Measurements from ENCODE around the gene HSPD1. TPM values are rescaled to one million over a fixed set of nuclear protein-coding genes. Genes with fewer than 3 reads are reported as not detected.

HSPD1 gene
- total RNA-seq, 1 experiment from 2014 or later: 995 TPM

- DNase-seq (ENCODE audit: low spot score): no peak
- Mint-ChIP-seq H3K36me3 (peaks cover 84% of the 10 kb centered on the region), H3K27ac (peak overlapping the region; percentile 42; the same call in 1 of the 2 replicates), H3K4me3 (no peak overlapping the region), H3K4me1 (no peaks in the 10 kb centered on the region), H3K9me3 (peaks cover 10% of the 10 kb centered on the region; the same call in 1 of the 2 replicates), H3K27me3 (ENCODE audit: low read depth) (no peaks in the 10 kb centered on the region)
- ATAC-seq: no peak
- POLR2A ChIA-PET: interaction anchor here (1.2 kb wide), 1 partner anchor 13 kb away, joined by 3 read pairs; the partner anchor contains the start of gene HSPE1
- CTCF ChIA-PET: no interaction called here
- TF ChIP-seq NR1H2 (CRISPR knock-in tag; IDR thresholded peaks at IDR 0.05) (no peak), TP53 (CRISPR knock-in tag; IDR thresholded peaks at IDR 0.05) (no peak), TCF7 (CRISPR knock-in tag; IDR thresholded peaks at IDR 0.05; ENCODE audit: low read depth) (no peak), ZNF532 (CRISPR knock-in tag; IDR thresholded peaks at IDR 0.05; ENCODE audit: borderline replicate concordance) (no peak), ETV6 (CRISPR knock-in tag; IDR thresholded peaks at IDR 0.05) (no peak), NFATC4 (CRISPR knock-in tag; IDR thresholded peaks at IDR 0.05) (no peak)
Observed at GRCh38 chr2:197487385-197487784, 12.3 kb downstream of the HSPD1 start.

- ChIA-PET POLR2A (no interaction called here), CTCF (no interaction called here)
- no peaks in the 10 kb centered on the region for H3K27me3 Mint-ChIP-seq (ENCODE audit: low read depth)
- no peaks in the 10 kb centered on the region for H3K4me1 Mint-ChIP-seq
- H3K9me3 Mint-ChIP-seq: peaks cover 10% of the 10 kb centered on the region; the same call in 1 of the 2 replicates
- DNase-seq (ENCODE audit: low spot score) (no peak), ATAC-seq (no peak)
- H3K36me3 Mint-ChIP-seq: peaks cover 74% of the 10 kb centered on the region
- peak overlapping the region; percentile 76 for H3K27ac Mint-ChIP-seq
- H3K4me3 Mint-ChIP-seq: no peak overlapping the region
- no peak for TF ChIP-seq E2F1 (CRISPR knock-in tag; IDR thresholded peaks at IDR 0.05)
- TF ChIP-seq IRF1 (CRISPR knock-in tag; IDR thresholded peaks at IDR 0.05): no peak
- no peak for TF ChIP-seq CBFB (CRISPR knock-in tag; IDR thresholded peaks at IDR 0.05; ENCODE audit: low read depth)
- no peak for TF ChIP-seq CDX4 (CRISPR knock-in tag; IDR thresholded peaks at IDR 0.05; ENCODE audit: borderline replicate concordance)
- no peak for TF ChIP-seq NFYB (CRISPR knock-in tag; conservative IDR thresholded peaks at IDR 0.05; ENCODE audit: low read depth)
- no peak for TF ChIP-seq FOXJ3 (CRISPR knock-in tag; IDR thresholded peaks at IDR 0.05; ENCODE audit: borderline replicate concordance)
- no peak for TF ChIP-seq ATF6 (CRISPR knock-in tag; IDR thresholded peaks at IDR 0.05)
- TF ChIP-seq ZNF281 (CRISPR knock-in tag; IDR thresholded peaks at IDR 0.05): no peak
- TF ChIP-seq IRF2 (CRISPR knock-in tag; IDR thresholded peaks at IDR 0.05; ENCODE audit: borderline replicate concordance, low read depth): no peak
- no peak for TF ChIP-seq GABPB1 (CRISPR knock-in tag; IDR thresholded peaks at IDR 0.05)
- no peak for TF ChIP-seq ZSCAN18 (CRISPR knock-in tag; IDR thresholded peaks at IDR 0.05)
- no peak for TF ChIP-seq USF2 (CRISPR knock-in tag; IDR thresholded peaks at IDR 0.05)
- TF ChIP-seq TCF7 (CRISPR knock-in tag; IDR thresholded peaks at IDR 0.05; ENCODE audit: low read depth): no peak
- no peak for TF ChIP-seq OVOL2 (CRISPR knock-in tag; IDR thresholded peaks at IDR 0.05; ENCODE audit: borderline replicate concordance)
- TF ChIP-seq TEAD1 (CRISPR knock-in tag; IDR thresholded peaks at IDR 0.05): no peak
- TF ChIP-seq NFATC4 (CRISPR knock-in tag; IDR thresholded peaks at IDR 0.05): no peak
Observed at GRCh38 chr2:197486175-197486574, 13.5 kb downstream of the HSPD1 start.
